Stimulated activated CD4-positive, alpha-beta T cell treated with anti-CD3 and anti-CD28 coated beads, Interleukin-4, amount 100 ng/mL, for 4 hours (primary cell): ENCODE results near the gene OR10A2.
"Not testable (repeated sequence)": the region's sequence is repeated elsewhere in the genome, so short reads cannot be mapped to it uniquely, and the experiment has no call there.

Experiments
- DNase-seq, 2 experiments: peaks; one replicate each; pipeline ENCODE4 v3.0.0-alpha.2; 2020

Gene OR10A2

DNA sequence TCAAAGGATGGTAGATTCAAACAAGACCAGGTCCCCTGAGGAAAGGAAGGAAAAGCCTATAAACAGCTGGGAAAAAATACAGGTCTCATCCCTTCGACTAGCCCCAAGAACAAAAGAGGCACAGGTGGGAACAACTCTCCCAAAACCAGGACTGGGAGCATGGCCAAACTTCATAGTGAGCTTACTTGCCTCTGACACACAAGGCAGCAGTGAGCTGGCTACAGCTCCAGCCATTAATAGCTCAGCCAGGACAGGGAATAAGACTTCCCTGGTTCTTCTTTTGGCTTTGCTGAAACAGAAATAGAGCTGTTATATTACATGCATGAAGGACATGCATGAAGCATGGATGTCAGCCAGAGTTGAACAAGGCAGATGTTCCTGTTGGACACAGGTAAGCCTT lies at the start of gene OR10A2:
TSS of gene OR10A2 (plus strand) at position 97 of the 400 bp plus-strand sequence. CDS start 6,698 bp downstream, outside the sequence.
- DNase-seq = no peak

- no peak for DNase-seq
Observed at GRCh38 chr11:6813656-6814055, 49.2 kb upstream of the OR10A2 start.

DNA sequence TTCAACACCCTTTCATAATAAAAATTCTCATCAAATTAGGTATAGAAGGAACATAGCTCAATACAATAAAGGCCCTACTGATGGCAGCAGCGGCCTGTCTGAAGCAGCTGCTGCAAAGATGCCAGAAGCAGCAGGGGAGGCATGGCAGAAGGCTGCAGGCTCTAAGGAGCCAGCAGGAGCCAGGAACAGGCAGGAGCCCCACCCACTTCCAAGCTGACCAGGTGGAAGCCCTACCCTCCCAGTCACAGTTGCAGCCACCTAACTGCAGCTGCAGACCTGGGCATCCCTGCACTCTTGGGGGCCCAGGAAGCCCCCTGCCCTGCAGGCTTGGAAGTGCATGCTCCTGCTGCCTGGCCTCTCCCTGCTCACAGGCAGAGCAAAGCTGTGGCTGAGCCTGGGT lies 45.2 kb upstream of the OR10A2 start:
- no peak for DNase-seq

DNA sequence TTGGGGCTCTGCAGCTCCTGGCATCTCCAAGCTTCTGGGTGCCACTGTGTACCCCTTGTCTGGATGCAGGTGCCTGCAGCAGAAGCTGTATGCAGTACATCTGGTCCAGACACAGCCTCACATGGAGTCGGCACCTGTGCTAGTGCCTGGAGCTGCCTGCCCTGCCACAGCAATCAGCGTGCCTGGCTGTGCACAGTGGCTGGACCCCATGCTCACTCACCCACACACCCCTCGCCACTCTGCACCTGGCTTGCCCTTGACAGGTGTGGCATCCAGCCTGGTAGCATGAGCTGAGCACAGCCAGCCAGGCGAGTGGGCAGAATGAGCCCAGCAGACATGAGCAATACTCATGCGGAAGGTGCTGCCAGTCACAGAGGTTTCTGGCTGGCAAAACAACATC lies 43.9 kb upstream of the OR10A2 start:
- no peak for DNase-seq

- DNase-seq = no peak
Observed at GRCh38 chr11:6824136-6824823, 38.6 kb upstream of the OR10A2 start.

DNA sequence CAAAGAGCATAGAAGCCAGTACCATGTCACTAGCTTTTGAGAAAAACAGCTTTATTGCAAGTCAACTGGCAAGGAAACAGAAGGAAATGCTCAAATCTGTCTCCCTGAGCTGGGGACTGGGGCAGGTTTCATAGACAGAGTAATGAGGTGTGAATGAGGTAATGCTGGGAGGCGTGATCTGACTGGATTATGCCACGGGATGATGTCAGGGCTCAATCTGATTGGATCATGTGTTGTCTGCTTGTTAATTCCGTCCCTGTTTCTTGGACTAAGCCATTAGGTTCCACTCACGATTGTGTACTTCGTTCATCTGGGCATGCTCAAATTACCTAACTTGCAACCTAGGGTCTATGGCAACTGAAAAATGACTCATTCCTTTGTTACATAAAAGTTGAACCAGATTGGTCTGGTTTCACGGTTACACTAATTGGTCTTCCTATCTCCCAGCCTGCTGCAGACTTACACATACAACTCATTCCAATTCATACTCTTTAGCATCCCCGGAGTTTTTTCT lies 37.6 kb upstream of the OR10A2 start:
- DNase-seq = no peak

GRCh38 chr11:6828103-6828502 lies 34.8 kb upstream of the OR10A2 start:
- no peak for DNase-seq

- DNase-seq = no peak
Observed at GRCh38 chr11:6833356-6833755, 29.5 kb upstream of the OR10A2 start.

GRCh38 chr11:6834021-6834420 lies 28.8 kb upstream of the OR10A2 start:
- no peak for DNase-seq

DNA sequence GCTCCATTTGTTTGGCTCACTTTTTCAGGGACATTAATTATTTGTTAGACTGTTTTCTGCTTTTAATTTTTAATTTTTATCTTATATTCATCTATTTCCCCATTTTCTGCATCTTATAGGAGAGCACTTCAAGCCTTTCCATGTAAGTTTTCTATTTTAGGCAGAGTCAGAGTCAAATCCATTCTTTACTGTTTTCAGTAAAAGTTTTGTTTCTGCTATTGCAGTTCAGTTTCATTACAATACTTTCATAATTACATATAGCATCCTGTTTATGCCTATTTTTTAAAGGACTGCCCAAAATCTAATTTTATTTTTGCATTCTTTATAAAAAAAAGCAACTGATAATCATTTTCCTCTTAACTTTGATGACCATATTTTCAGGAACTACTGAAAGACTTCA lies 21.2 kb upstream of the OR10A2 start:
- DNase-seq = no peak

GRCh38 chr11:6843670-6844069 lies 19.2 kb upstream of the OR10A2 start:
- no peak for DNase-seq

GRCh38 chr11:6844356-6844755 lies 18.5 kb upstream of the OR10A2 start:
- DNase-seq = no peak

GRCh38 chr11:6845383-6845782 lies 17.5 kb upstream of the OR10A2 start, which contains the start of gene OR10A5:
Gene OR10A5 (plus strand): TSS chr11:6845683. CDS start chr11:6845683, 0 bp downstream.
- no peak for DNase-seq

GRCh38 chr11:6850526-6850925 lies 12.3 kb upstream of the OR10A2 start:
- no peak for DNase-seq

DNA sequence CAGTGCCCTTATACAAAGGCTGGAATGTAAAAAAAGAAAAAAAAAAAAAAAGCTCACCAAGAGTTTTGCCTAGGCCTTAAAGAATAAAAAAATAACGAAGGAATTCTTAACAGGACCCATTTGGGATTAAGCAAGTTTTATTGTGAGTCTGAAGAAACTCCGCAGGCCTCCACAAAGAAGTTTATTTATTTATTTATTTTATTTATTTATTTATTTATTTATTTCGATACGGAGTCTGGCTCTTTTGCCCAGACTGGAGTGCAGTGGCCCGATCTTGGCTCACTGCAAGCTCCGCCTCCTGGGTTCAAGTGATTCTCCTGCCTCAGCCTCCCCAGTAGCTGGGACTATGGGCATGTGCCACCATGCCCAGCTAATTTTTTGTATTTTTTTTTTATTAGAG lies 8.1 kb upstream of the OR10A2 start:
- DNase-seq = not testable (repeated sequence)

- DNase-seq = no peak
Observed at GRCh38 chr11:6855971-6856541, 6.8 kb upstream of the OR10A2 start.

GRCh38 chr11:6856871-6857270 lies 6.0 kb upstream of the OR10A2 start:
- no peak for DNase-seq

- no peak for DNase-seq
Observed at GRCh38 chr11:6864438-6864837, 1.6 kb downstream of the OR10A2 start.

DNA sequence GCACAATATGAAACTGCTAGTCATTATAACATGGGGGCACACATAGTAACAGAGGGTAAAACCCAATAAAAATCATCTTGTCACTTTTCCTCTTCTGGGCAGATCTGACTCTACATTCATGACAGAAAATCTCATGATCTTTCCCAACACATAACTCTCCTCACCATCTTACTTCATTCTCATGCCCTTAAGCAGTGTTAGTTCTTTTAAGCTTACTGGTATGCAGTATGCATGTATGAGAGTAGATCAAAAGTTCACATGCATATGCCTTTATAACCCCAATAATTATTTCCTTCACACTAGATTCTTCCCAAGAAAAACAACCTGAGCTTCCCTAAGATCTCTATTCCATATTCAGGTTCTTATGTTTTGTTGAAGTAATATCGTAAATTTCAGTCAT lies 8.4 kb downstream of the OR10A2 start:
- no peak for DNase-seq

DNA sequence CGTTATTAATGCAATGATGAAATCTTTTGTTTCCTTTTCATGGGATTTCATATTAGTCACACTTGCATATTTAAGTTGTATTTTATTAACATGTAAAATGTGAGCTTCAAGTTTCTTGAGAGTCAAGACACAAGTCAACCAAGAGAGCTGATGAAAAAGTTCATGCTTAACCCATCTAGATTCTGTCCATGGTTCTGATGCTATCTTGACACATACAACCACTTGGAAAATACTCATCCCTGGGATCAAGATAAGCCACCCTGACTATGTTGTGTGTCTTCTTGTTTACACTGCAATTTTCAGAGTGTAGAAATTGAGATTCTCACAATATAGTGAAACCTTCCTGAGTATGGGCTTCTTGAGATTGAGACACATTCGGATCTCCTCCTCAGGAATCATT lies 12.9 kb downstream of the OR10A2 start:
- DNase-seq = no peak

GRCh38 chr11:6876325-6876724 lies 13.5 kb downstream of the OR10A2 start, which contains the start of gene OR10A4:
Gene OR10A4 (plus strand): TSS chr11:6876625. CDS start chr11:6876648, 23 bp downstream.
- no peak for DNase-seq

DNA sequence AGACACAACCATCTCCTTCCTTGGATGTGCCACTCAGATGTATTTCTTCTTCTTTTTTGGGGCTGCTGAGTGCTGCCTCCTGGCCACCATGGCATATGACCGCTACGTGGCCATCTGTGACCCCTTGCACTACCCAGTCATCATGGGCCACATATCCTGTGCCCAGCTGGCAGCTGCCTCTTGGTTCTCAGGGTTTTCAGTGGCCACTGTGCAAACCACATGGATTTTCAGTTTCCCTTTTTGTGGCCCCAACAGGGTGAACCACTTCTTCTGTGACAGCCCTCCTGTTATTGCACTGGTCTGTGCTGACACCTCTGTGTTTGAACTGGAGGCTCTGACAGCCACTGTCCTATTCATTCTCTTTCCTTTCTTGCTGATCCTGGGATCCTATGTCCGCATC lies 14.1 kb downstream of the OR10A2 start:
- no peak for DNase-seq

DNA sequence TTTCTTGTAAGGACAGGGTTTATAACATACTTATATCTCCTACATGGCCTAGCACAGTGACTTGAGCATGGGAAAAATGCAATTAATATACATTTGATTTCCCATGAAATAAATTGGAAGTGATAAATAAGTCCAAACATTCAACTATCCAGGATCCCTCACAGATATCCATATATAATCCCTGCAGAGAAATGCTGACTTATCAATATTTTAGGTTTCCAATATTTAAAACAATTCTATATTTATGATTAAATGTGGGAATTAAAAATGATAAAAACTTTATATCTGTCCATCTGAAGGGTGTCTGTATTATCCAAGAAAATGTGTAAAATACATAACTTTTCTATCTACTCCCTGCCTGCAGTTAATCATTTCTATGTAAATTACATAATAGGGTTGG lies 19.9 kb downstream of the OR10A2 start:
- DNase-seq = no peak

- DNase-seq = not testable (repeated sequence)
Observed at GRCh38 chr11:6887711-6888110, 24.9 kb downstream of the OR10A2 start.

- no peak for DNase-seq
Observed at GRCh38 chr11:6888830-6889229, 26.0 kb downstream of the OR10A2 start.
